B cell (primary cell): ENCODE results near the gene CDKN2AIPNL. TPM values are rescaled to one million over a fixed set of nuclear protein-coding genes. Genes with fewer than 3 reads are reported as not detected.

Source experiments
- ATAC-seq: fragments of 200-7000 bp; cut with Tn5 transposase; one replicate; pipeline ENCODE4 v1.10.0; 2021; ENCODE audit warnings: low read depth, mild to moderate bottlenecking, moderate number of reproducible peaks, moderate library complexity
- CTCF ChIA-PET: fragments of 350-600 bp; sonication (Branson Sonifier 250); formaldehyde crosslinking; loops from one replicate; lab custom pipeline; 2021; ENCODE audit warnings: antibody characterized with exemption, inconsistent platforms; lab: Charles Lee
- POLR2A ChIA-PET: fragments of 350-600 bp; sonication (Branson Sonifier 250); formaldehyde crosslinking; loops from one replicate; lab custom pipeline; 2021; ENCODE audit warnings: antibody characterized with exemption; lab: Charles Lee
- DNase-seq: peaks from one replicate; pipeline ENCODE4 v3.0.0; 2013
- H2AFZ ChIP-seq: 2 replicates; pipeline ENCODE4 v1.6.1; 2012; ENCODE audit warnings: mild to moderate bottlenecking, low read depth, low read length; ENCODE audit not compliant: insufficient read depth, poor library complexity, severe bottlenecking
- H3K27ac ChIP-seq, 2 donors: 1 replicate in 1 of 2; 2 replicates in 1 of 2; pipeline ENCODE4 v1.5.1; 2012 to 2013; ENCODE audit warnings: low read length in 2 of 2, mild to moderate bottlenecking in 2 of 2, moderate library complexity in 1 of 2
- H3K27me3 ChIP-seq, 4 experiments: fragments of 200-600 bp in 1 of 4; sonication (generic) in 1 of 4; replicated peaks in 1 of 4; 1 replicate in 2 of 4; 2 replicates in 2 of 4; pipeline versions ENCODE4 v1.6.1 to v1.7.0; 2013 to 2016; ENCODE audit warnings: low read length in 3 of 4, mild to moderate bottlenecking in 2 of 4, mixed read lengths in 1 of 4, moderate library complexity in 1 of 4; ENCODE audit not compliant: insufficient read depth in 4 of 4, control insufficient read depth in 3 of 4; ENCODE audit errors: control extremely low read depth in 1 of 4
- H3K36me3 ChIP-seq, 2 experiments: replicated peaks in 1 of 2; 1 replicate in 1 of 2; 2 replicates in 1 of 2; pipeline versions ENCODE4 v1.6.1 to v1.7.1; 2013; ENCODE audit warnings: low read length in 1 of 2; ENCODE audit not compliant: insufficient read depth in 2 of 2, control insufficient read depth in 1 of 2; ENCODE audit errors: control extremely low read depth in 1 of 2, extremely low read depth in 1 of 2
- H3K4me1 ChIP-seq, 2 donors: fragments of 200-600 bp in 1 of 2; sonication (generic) in 1 of 2; 1 replicate in 1 of 2; 2 replicates in 1 of 2; pipeline versions ENCODE4 v1.5.1 to v1.6.1; 2013 to 2017; ENCODE audit warnings: low read length in 2 of 2; ENCODE audit not compliant: control insufficient read depth in 2 of 2, insufficient read depth in 2 of 2
- H3K4me2 ChIP-seq: replicated peaks from 2 replicates; pipeline ENCODE3; 2012; ENCODE audit warnings: mild to moderate bottlenecking, low read depth, low read length; ENCODE audit not compliant: poor library complexity, severe bottlenecking
- H3K4me3 ChIP-seq, 5 experiments: fragments of 200-600 bp in 1 of 5; sonication (generic) in 1 of 5; 1 replicate in 3 of 5; 2 replicates in 2 of 5; pipeline versions ENCODE4 v1.5.1 to v1.7.0; 2011 to 2016; ENCODE audit warnings: low read length in 4 of 5, mild to moderate bottlenecking in 4 of 5, low read depth in 2 of 5, control low read depth in 1 of 5, moderate library complexity in 1 of 5; ENCODE audit not compliant: insufficient read depth in 1 of 5; ENCODE audit errors: control extremely low read depth in 1 of 5, extremely low read depth in 1 of 5
- H3K79me2 ChIP-seq: fragments of 200-600 bp; sonication (generic); one replicate; pipeline ENCODE4 v1.6.0; 2016; ENCODE audit warnings: low read length; ENCODE audit not compliant: control insufficient read depth, insufficient read depth
- H3K9ac ChIP-seq: fragments of 200-600 bp; sonication (generic); 2 replicates; pipeline ENCODE4 v1.6.1; 2017; ENCODE audit warnings: mild to moderate bottlenecking, low read length, moderate library complexity
- H3K9me3 ChIP-seq, 3 donors: one replicate each; pipeline versions ENCODE4 v1.6.1 to v1.7.1; 2013; ENCODE audit warnings: low read length in 2 of 3; ENCODE audit not compliant: control insufficient read depth in 2 of 3, insufficient read depth in 1 of 3; ENCODE audit errors: control extremely low read depth in 1 of 3
- H4K20me1 ChIP-seq: 2 replicates; pipeline ENCODE4 v1.6.0; 2012; ENCODE audit warnings: mild to moderate bottlenecking, low read length; ENCODE audit not compliant: insufficient read depth, control insufficient read depth, poor library complexity, severe bottlenecking
- H3K27ac Mint-ChIP-seq: one replicate; pipeline ENCODE4 v1.8.0; 2021; ENCODE audit warnings: mixed read lengths
- H3K27me3 Mint-ChIP-seq: one replicate; pipeline ENCODE4 v1.8.0; 2021; ENCODE audit warnings: mixed read lengths
- H3K4me1 Mint-ChIP-seq: one replicate; pipeline ENCODE4 v1.8.0; 2021; ENCODE audit warnings: mixed read lengths
- H3K4me3 Mint-ChIP-seq: one replicate; pipeline ENCODE4 v1.8.0; 2021; ENCODE audit warnings: mixed read lengths
- H3K9me3 Mint-ChIP-seq: one replicate; pipeline ENCODE4 v1.8.0; 2022; ENCODE audit warnings: mixed read lengths; ENCODE audit not compliant: insufficient read depth
- EZH2 ChIP-seq: IDR thresholded peaks from 2 replicates; pipeline ENCODE4 v1.6.1; 2012; ENCODE audit warnings: borderline replicate concordance, low read depth, mild to moderate bottlenecking, moderate library complexity, low read length; ENCODE audit not compliant: insufficient read depth, poor library complexity, severe bottlenecking
- WGBS: methylation state at CpG from one replicate; pipeline ENCODE4 v1.1.5; 2013; ENCODE audit warnings: missing lambda C conversion rate; ENCODE audit not compliant: insufficient coverage; 5-methylcytosine and 5-hydroxymethylcytosine counted together
- intact Hi-C: fragments of 100-400 bp; cut with micrococcal nuclease; formaldehyde crosslinking; loops from one replicate; pipeline ENCODE4 v1.10.0; 2022
- polyA plus RNA-seq: library from polyadenylated mRNA; depleted of rRNA; stranded (reverse); fragments of >200 nt; gene quantifications from 2 replicates; pipeline ENCODE4 v1.2.3, GENCODE V29; 2012
- total RNA-seq, 2 donors: library from RNA; stranded (reverse); fragments of 120-200 nt in 1 of 2; gene quantifications; 1 replicate in 1 of 2; 2 replicates in 1 of 2; pipeline versions ENCODE4 v1.2.3 to v1.2.4, GENCODE V29; 2013 to 2022
- TF ChIP-seq, protein P1 (sequence below): fragments of 200-600 bp; IDR thresholded peaks from one replicate; pipeline ENCODE4 v1.8.0; 2022; ENCODE audit warnings: antibody characterized with exemption, mild to moderate bottlenecking

CDKN2AIPNL gene
- total and polyA plus RNA-seq, 2 donors (not counting 1 experiment from before 2014, with no cell fraction given), result 11.2 to 17.2 TPM

DNA sequence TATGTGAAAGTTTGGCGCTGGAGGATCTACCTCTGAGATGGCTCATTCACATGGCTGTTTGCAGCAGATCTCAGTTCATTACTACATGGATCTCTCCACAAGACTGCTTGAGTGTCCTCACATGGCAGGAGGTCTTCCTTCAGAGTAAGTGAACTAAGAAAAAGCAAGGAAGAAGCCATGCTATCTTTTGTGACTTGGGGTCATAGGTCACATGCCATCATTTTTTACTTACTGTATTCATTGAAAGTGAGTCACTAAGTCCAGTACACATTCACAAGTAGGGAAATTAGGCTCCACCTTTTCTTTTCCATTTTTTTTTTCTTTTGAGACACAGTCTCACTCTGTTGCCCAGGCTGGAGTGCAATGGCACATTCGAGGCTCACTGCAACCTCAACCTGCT, 8.7 kb upstream of the CDKN2AIPNL start:
- Histone ChIP-seq H3K4me2 (no peak overlapping the region), H3K4me3 (no peak overlapping the region), H3K4me1 (no peaks in the 10 kb centered on the region), H3K9me3 (no peaks in the 10 kb centered on the region), H3K36me3 (no peaks in the 10 kb centered on the region), H4K20me1 (no peaks in the 10 kb centered on the region), H2AFZ (no peak overlapping the region), H3K79me2 (no peaks in the 10 kb centered on the region), H3K9ac (no peak overlapping the region), H3K27me3 (no peaks in the 10 kb centered on the region), H3K27ac (no peak overlapping the region)
- POLR2A ChIA-PET, result no interaction called here
- no peak for DNase-seq
- WGBS, result 100% methylated on average over 1 of the region's 2 CpGs
- intact Hi-C loops, result no loop called here
- Mint-ChIP-seq H3K27ac (no peak overlapping the region), H3K4me3 (no peak overlapping the region), H3K4me1 (no peaks in the 10 kb centered on the region), H3K9me3 (no peaks in the 10 kb centered on the region), H3K27me3 (no peaks in the 10 kb centered on the region)
- ATAC-seq, result no peak
- CTCF ChIA-PET, result no interaction called here
- TF ChIP-seq, protein P1, sequence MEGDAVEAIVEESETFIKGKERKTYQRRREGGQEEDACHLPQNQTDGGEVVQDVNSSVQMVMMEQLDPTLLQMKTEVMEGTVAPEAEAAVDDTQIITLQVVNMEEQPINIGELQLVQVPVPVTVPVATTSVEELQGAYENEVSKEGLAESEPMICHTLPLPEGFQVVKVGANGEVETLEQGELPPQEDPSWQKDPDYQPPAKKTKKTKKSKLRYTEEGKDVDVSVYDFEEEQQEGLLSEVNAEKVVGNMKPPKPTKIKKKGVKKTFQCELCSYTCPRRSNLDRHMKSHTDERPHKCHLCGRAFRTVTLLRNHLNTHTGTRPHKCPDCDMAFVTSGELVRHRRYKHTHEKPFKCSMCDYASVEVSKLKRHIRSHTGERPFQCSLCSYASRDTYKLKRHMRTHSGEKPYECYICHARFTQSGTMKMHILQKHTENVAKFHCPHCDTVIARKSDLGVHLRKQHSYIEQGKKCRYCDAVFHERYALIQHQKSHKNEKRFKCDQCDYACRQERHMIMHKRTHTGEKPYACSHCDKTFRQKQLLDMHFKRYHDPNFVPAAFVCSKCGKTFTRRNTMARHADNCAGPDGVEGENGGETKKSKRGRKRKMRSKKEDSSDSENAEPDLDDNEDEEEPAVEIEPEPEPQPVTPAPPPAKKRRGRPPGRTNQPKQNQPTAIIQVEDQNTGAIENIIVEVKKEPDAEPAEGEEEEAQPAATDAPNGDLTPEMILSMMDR, result no peak
- no peak for TF ChIP-seq EZH2

DNA sequence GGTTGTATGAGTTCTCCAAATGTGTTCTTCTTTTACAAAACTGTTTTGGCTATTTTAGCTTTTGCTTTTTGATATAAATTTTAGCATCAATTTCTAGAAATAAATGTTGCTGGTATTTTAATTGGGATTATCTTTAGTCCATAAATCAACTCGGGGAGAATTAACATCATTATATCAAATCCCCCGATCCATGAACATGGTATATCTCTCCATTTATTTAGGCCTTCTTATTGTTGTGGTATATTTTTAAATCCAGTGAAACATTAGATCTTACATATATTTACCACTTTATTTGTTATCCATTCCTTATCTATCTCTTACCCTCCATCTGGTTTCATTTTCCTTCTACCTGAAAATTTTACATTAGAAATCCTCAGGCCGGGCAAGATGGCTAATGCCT, 7.3 kb upstream of the CDKN2AIPNL start:
- Mint-ChIP-seq H3K9me3 (no peaks in the 10 kb centered on the region), H3K4me1 (no peaks in the 10 kb centered on the region), H3K4me3 (no peak overlapping the region), H3K27me3 (no peaks in the 10 kb centered on the region), H3K27ac (no peak overlapping the region)
- Histone ChIP-seq H3K4me2 (no peak overlapping the region), H3K9me3 (no peaks in the 10 kb centered on the region), H3K9ac (no peak overlapping the region), H3K36me3 (no peaks in the 10 kb centered on the region), H4K20me1 (no peaks in the 10 kb centered on the region), H3K27me3 (no peaks in the 10 kb centered on the region), H3K4me1 (no peaks in the 10 kb centered on the region), H3K4me3 (no peak overlapping the region), H3K79me2 (peaks cover 4% of the 10 kb centered on the region), H2AFZ (no peak overlapping the region), H3K27ac (no peak overlapping the region)
- ChIA-PET POLR2A (no interaction called here), CTCF (no interaction called here)
- ATAC-seq (no peak), DNase-seq (no peak)
- TF ChIP-seq, protein P1, result no peak
- no peak for TF ChIP-seq EZH2
- intact Hi-C loops, result no loop called here
- no CpG with 5 or more reads among the region's 3 CpGs for WGBS
